GM12872 (cell line): ENCODE results near the gene TSNAXIP1.

Source experiments
- TF ChIP-seq, protein P1 (sequence below): IDR thresholded peaks from 3 replicates; pipeline ENCODE4 v1.5.1; 2011; ENCODE audit warnings: low read depth, mild to moderate bottlenecking, low read length, moderate library complexity; ENCODE audit not compliant: insufficient read depth

TSNAXIP1 gene

DNA sequence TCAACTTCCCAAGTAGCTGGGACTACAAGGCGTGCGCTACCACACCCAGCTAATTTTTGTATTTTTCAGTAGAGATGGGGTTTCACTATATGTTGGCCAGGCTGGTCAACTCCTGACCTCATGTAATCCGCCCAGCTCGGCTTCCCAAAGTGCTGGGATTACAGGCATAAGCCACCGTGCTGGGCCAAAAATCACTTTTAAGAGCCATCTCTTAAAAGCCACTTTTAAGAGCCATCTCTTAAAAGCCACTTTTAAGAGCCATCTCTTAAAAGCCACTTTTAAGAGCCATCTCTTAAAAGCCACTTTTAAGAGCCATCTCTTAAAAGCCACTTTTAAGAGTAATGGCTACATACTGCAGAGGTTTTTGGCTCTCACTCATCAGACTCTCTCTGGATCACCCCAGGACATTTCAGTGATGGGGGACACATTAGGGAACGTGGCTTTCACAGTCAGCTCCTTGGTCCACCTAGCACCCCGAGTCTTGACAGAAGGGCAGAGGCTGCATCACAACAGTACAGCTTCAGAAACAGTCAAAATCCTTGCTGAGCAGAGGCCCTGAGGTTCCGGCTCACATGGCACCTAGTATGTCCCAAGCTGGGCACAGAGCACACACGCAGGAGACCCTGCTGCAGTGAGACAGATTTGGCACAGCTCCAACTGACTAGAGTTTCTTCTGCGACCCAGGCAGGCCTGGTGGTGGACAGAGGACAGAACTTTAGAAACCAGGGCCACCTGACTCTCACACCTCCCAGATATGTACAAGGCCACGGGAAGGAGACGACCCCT is 23.9 kb upstream of the TSNAXIP1 start:
- TF ChIP-seq, protein P1, sequence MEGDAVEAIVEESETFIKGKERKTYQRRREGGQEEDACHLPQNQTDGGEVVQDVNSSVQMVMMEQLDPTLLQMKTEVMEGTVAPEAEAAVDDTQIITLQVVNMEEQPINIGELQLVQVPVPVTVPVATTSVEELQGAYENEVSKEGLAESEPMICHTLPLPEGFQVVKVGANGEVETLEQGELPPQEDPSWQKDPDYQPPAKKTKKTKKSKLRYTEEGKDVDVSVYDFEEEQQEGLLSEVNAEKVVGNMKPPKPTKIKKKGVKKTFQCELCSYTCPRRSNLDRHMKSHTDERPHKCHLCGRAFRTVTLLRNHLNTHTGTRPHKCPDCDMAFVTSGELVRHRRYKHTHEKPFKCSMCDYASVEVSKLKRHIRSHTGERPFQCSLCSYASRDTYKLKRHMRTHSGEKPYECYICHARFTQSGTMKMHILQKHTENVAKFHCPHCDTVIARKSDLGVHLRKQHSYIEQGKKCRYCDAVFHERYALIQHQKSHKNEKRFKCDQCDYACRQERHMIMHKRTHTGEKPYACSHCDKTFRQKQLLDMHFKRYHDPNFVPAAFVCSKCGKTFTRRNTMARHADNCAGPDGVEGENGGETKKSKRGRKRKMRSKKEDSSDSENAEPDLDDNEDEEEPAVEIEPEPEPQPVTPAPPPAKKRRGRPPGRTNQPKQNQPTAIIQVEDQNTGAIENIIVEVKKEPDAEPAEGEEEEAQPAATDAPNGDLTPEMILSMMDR, result no peak

DNA sequence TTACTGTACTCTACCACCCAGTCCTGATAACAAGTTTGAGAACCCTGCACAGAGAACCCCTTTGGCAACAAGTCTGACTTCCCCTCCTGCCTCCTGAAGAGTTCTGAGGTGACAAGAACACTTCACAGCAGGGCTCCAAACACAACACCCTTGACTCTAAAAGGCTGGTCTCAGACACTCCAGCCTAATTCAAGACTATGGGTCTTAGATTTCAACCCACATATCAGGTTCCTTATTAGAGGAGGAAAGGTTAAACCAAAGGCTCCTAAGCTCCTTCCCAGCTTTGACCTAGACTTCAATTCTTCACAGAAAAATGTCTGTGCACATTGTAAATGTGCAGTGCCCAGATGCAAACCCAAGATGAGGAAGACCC is 23.4 kb upstream of the TSNAXIP1 start:
- TF ChIP-seq, protein P1, result no peak

- TF ChIP-seq, protein P1, result no peak
These were observed 20.2 kb upstream of the TSNAXIP1 start for GRCh38 chr16:67786491-67786890.

DNA sequence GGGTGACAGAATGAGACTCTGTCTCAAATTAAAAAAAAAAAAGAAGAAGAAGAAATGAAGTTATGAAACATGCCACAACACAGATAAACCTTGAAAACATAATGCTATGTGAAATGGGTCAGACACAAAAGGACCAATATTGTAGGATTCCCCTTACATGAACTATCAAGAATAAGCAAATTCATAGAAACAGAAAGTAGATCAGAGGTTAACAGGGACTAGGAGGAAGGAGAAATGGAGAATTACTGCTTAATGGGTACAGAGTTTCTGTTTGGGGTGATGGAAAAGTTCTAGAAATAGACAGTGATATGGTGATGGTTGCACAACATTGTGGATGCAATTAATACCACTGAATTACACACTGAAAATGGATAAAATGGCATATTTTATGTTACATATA is 16.6 kb upstream of the TSNAXIP1 start:
- TF ChIP-seq, protein P1, result no peak

DNA sequence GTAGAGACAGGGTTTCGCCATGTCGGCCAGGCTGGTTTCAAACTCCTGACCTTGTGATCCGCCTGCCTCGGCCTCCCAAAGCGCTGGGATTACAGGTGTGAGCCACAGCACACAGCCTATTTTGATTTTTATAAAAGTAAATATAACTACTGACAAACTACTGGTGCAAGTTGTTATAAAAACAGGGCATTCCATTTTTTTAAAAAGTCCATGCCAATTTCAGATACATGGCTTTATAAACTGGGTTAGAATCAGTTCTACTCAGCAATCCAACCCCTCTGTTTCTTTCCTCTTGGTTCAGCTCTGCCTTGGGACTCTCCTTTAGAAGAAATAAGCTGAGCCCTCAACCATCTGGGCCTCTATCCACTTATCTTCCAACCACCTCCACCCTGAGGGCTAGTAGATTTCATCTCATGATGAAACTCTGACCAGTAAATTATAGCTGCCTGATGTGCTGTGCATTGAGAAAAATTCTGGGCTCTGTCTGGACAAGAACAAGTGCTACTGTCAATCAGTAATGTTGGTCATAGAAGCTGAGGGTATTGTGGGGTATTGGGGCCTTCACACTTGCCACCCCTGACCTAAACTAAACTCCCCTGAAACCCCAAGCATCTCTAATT is 10.5 kb upstream of the TSNAXIP1 start:
- TF ChIP-seq, protein P1, result no peak

DNA sequence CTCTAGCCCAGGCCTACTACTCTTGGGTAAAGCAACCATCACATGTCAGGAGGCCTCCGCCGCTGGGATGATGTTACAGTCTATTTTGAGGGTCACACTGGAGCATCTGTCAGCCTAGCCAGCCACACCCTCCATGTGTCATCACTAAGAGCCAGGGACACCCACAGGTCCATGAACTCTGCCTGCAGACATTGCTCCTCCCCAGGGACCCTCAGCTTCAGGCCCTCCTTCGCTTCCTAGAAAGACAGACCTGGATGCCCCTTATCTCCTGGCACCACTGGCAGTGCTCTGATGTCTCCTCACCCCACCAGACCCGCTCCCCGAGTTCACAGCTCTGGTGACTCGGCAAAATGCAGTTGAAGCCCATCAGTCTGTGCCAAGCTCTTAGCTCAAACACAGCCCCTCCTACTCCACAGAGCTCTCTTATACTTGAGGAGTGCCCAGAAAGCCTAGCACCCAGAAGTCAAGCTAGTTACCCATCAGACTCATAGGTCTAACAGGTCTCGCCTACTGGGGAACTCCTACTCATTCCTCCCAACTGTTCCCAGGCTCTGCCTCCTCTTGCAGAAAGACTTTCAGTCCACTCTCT is 6.3 kb upstream of the TSNAXIP1 start:
- TF ChIP-seq, protein P1, result no peak

DNA sequence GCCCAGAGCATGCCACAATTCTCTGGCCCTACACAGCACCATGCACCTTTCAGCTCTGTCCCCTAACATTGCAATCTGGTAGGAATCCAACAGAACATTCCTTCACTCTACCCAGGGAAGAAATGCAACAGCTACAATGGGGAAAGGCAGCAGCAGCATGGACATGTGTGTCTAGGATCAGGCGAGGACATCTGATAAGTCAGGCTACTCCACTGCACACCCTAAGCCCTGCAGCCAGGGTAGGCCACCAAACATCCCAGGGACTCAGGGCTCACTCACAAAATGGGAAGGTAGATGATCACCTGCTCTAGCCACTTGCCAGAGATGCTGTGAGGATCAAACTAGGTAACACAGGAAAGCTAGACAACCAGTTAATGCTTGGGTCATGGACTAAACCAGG is 5.4 kb upstream of the TSNAXIP1 start:
- TF ChIP-seq, protein P1, result no peak
